Epithelial cell of prostate (primary cell): ENCODE data around the gene CD40LG.
A peak's percentile ranks its signal among the peaks of the same experiment; 100 is the strongest.

Source experiments
- DNase-seq: peaks from one replicate; pipeline ENCODE4 v3.0.0-alpha.2; 2011; ENCODE audit warnings: low read depth, low spot score
- H3K27ac ChIP-seq: fragments of 450-650 bp; 2 replicates; pipeline ENCODE4 v1.5.1; 2017; ENCODE audit warnings: mild to moderate bottlenecking

The CD40LG gene

DNA sequence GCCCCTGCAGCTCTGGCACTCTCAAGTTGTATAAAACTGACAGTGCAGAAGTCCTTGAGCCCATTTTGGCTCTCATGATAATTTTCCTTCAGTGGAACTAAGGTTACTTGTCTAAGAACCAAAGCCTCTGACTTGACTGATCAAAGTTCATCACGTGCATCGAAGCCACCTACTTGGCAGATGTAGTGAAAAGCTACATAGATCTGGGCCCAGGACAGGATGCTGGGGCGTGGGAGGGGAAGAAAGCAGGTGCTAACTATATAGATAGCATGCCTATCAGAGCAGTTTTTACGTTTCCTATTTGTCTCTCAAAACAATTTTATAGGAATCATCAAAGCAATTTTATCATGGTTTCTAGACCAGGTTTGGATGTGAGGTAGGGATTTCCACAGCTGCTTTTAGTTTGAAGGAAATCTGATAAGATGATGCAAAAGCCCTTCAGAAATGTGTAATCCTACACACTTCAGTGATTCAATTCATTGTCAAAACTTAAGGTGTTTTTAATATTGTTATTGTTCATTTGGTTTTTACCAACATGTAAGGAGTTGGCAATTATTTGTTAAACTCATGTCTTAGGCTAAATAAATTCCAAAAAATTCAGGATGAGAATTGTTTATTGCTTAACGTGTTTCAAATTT is 1.2 kb upstream of the CD40LG start:
- H3K27ac ChIP-seq = no peak overlapping the region
- DNase-seq = no peak

DNA sequence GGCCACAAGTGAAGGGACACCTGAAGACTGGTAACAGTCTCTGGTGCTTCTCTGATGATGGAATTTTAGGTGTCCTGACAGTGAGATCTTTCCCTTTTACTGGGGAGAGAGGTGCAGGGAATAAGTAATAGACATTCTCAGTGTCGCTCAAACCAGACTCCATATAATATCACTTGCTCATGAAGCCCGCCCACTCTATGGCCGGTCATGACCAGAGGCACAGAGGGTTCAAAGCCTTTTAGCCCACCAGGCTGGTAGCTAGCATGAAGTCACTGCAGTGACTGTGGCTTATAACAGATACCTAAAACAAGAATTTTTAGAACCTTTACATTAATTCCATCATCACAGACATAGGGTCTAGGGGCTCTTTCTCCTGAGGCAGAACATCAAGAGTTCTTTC is 2.9 kb downstream of the CD40LG start:
- no peak for DNase-seq
- no peak overlapping the region for H3K27ac ChIP-seq

DNA sequence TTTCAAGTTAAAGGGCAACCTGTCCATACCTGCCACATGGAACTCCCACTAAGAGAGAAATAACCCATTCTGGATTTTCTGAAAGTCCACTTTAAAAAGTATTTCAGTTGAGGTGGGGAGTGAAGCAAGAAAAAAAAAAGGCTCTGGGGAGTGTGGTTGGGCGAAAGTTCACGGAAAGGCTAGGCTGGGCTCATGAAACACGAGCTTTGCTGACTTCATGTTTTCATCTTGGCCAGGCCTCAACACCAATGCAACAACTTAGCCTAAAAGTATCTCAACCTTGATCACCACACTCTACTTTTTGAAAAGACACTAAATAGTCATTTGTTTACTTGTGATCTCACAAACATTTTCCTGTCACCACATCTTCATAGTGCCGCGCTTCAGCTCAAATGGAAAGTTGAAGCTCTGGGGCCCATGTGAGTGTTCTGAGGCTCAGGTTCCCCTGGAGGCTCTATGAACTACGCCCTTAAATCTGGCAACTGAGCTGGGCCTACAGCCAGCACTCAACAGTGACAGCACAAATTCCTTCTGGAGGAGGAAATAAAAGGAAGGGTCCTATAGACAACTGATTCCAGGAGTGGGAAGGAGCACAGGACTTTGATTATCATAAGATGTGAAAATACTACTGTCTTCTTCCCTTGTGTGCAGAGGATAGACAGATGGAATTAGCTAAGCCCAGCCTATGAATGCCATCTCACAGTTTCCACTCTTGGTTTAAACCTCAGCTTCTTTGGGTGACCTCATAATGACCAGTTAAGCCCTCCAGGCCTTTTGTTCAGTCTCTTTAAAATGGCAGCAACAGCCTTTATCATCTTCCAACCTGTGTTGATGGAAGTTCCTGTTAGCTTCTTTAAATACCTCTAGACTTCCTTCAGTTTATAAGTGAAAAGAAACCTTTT is 5.1 kb downstream of the CD40LG start:
- DNase-seq = no peak
- no peak overlapping the region for H3K27ac ChIP-seq

DNA sequence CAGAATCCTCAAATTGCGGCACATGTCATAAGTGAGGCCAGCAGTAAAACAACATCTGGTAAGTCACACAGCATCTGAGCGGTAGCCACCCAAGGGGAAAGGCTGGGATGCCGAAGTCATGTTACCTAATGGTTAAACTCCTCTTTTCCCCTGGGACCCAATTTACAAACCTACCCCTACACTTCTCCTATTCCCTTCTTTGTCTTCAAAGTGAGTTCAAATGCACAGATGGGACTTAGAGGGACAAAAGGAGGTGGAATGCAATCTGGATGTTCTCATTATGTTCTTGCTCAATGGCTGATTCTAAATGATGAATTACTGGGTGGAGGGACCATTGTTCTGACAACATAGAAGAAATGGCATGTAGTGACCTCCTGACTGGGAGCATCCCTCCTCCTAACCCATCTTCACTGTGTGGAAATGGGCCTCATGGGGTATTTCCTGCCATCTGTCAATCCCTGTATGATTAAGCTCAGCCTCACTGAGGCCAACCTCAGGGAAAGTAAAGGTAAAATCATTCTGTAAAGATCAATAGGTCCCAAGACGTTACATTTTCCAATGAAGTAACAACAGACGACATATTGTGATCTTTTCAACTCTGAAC is 8.5 kb downstream of the CD40LG start:
- no peak overlapping the region for H3K27ac ChIP-seq
- DNase-seq = no peak

DNA sequence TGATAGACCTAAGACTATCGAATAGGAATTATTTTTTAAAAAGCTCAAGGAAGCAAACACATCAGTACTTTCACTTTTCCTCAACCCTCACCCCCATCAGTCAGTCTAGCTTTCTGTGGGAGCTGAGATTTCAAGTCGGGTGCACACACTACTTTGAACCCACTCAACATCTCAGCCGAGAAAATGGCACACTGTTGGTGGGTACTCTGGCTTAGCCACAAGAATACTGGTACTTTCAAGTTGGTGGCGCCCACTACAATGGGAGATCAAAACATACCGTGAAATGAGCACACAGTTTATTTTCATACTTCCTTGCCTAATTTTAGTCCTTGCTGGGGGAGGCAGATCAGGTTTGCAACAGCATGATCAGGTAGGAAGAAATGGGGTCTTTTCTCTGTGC is 10.2 kb downstream of the CD40LG start:
- no peak for DNase-seq
- no peak overlapping the region for H3K27ac ChIP-seq

DNA sequence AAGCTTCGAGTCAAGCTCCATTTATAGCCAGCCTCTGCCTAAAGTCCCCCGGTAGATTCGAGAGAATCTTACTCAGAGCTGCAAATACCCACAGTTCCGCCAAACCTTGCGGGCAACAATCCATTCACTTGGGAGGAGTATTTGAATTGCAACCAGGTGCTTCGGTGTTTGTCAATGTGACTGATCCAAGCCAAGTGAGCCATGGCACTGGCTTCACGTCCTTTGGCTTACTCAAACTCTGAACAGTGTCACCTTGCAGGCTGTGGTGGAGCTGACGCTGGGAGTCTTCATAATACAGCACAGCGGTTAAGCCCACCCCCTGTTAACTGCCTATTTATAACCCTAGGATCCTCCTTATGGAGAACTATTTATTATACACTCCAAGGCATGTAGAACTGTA is 11.2 kb downstream of the CD40LG start:
- no peak overlapping the region for H3K27ac ChIP-seq
- no peak for DNase-seq

DNA sequence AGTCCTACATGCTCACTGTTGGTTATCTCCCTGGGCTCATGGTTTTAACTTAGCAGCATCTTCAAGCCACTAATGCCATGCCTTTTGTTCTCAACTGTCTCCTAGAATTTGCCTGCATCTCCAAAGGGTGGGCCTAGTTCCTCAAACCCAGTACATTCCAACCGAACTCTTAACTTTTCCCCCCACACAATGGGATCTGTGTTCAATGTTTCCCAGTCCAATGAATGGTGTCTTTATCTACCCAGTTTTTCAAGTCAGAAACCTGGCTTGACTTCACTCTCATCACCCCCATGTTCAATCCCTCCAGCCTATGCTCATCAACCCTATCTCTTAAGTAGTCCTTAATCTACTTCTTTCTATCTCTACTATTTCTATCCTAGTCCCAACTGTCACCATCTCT is 12.9 kb downstream of the CD40LG start:
- no peak overlapping the region for H3K27ac ChIP-seq
- DNase-seq = no peak

DNA sequence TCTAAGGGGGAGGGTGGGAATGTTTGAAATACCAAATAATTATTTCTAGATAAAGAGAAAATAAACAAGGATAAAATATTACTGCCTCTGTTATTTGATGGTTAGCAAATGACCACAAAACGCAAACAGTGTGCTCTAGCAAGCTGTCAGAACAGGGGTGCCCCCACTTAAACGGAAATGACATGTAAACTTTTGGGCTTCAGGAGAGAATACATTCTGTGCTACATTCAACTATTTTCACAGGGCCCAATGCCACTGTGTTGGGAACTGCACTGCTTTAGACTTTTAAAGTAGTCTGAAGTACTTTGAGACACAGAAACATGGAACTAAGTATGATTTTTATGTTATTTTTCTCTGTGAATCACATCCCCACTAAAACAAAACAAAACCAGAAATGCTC is 14.1 kb downstream of the CD40LG start:
- no peak overlapping the region for H3K27ac ChIP-seq
- DNase-seq = no peak

DNA sequence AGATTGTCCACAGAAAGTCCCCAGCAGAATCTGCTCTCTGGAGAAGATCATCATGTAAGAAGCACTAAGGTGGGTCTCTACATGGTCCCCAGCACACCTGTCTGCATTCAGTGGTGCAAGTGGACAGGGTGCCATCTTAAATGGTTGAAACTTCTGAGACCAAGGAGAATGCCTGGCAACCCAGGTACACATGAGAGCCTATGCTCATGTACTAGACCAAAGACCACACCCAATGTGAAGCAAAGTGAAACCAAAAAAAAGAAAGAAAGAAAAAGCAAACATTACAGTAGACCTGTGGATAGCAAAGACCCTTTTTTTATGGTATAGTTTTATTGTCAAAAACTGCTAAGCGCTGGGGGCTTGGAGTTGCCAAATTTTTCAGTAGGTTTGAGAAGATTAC is 15.0 kb downstream of the CD40LG start:
- DNase-seq = no peak
- no peak overlapping the region for H3K27ac ChIP-seq

DNA sequence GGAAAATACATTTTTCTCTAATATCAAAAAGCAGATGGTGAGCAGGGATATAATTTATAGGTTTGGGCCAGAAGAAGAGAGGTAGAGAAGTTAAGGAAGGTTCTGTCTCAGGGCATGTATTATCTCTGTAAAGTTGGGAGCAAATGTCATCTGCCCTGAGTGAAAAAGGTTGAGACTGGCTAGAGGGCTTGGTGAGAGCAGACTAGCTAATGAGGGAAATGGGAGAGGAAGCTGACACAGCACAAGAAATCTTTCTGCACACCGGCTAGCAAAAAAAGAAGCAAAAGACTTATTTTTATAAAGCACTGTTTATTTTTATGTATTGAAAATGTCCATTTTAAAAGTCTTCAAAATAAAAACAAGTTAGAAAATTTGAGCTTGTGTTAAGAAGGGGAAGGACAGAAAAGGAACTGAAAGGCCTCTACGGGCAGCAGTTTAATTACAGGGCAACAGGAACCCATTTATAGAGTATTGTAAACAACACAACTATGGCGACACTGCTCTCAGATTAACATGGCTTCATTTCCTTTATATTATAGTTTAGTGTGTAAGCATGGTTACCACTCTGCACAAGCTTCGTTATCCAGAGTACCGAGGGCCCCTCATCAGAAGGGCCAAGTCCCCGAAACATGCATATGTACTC is 17.4 kb downstream of the CD40LG start:
- H3K27ac ChIP-seq = no peak overlapping the region
- DNase-seq = no peak

DNA sequence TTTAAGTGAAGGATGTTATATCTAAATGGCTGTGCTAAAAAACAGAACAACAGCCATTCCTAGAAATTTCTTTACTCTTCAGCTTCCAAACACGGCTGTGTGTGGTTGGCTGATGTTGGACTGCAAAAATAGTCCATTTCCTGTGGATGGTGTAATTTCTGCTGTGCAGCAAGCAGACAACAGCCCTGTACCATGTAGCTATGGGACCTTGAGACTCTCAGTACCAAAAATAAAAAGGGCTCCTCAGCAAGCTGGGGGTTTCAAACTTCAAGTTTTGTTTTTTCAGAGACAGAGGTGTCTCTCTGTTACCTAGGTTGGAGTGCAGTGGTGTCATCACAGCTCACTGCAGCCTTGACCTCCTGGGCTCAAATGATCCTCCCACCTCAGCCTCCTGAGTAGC is 18.1 kb downstream of the CD40LG start:
- H3K27ac ChIP-seq = no peak overlapping the region
- no peak for DNase-seq

DNA sequence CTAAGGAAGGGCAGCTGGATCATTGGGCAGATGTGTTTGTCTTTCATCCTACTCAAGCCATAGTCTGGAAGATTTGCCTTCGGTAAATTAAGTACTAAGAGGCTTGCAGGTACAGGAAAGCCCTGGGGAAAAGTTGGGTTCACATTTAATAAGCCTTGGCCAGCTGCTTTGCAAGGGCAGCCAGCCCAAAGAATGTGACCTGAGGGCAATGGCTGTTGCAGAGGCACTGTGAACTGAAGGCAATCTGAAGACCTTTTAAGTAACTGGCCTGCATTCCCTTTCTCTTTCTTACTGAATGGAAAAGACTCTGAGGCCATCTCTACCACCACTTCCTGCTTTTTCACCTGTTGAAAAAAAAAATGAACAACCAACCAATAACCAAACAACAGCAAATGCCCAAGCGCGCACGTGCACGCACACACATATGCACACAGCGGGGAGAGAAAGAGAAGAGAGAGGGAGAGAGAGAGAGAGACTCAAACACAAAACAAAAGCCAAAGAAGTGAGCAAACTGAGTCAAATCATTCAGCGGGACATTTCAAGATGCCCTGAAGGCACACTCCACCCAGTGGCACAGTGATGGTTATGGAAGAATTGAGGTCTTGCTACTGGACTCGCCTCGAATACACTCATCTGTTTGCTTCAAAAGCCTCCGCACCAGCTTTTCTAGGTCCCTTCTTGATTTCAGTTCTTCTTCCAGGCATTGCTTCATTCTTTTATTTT is 19.6 kb downstream of the CD40LG start:
- no peak overlapping the region for H3K27ac ChIP-seq
- DNase-seq = no peak

DNA sequence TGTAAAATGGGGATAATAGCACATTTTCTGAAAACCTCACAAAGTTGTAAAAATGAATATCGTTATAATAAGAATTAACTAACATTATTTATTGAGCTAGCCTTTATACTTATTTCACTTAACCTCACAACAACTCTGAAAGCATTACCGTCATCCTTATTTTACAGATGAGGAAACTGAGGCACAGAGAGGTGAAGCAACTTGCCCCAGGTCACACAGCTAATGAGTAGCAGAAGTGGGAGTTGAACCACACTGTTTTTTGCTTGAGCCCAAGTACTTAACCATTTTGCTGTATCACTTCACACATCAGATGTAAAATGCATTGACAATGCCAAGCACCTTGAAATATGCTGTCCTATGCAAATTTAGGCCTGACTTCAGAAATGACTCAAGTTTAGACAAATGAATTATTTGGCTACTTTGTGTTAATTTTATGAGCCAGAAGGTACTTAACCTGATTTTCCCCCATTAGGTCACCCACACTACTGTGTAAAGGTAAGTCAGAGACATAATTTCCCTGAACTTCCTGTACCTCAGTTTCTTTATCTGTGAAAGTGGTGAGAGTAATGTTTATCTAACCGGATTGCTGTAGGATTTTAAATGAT is 23.1 kb downstream of the CD40LG start:
- DNase-seq = no peak
- no peak overlapping the region for H3K27ac ChIP-seq

DNA sequence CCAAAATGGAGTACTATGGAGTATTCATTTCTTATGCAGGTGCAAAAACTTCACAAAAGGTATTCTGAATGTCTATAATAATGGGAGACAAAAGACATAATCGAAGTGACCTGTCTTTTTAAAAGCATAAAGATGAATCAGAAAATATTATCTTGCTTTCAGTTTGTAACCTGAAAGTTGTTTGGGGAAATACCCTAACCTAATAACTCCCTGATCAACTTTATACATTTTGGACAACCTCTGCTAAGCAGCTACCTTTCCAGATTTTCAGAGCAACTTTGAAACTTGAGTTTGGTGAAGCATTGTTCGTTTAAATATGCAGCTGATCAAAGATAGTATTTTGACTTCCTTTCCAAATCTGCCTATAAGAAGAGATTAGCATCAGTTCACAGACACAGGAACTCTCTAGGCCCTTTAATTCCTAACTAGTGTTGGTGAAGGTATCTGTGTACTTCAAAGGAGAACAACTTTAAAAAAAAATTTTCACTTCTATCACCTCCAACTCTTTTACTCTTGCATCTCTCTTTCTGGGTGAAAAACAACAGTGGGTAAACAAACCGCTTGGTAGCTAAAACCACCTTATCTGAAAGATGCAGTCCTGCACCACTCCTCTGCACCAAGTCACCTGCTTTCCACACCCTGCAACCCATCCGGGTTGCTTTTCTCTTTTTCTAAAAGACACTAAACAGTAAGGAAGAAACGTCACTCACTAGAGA is 26.5 kb downstream of the CD40LG start:
- no peak for DNase-seq
- no peak overlapping the region for H3K27ac ChIP-seq

DNA sequence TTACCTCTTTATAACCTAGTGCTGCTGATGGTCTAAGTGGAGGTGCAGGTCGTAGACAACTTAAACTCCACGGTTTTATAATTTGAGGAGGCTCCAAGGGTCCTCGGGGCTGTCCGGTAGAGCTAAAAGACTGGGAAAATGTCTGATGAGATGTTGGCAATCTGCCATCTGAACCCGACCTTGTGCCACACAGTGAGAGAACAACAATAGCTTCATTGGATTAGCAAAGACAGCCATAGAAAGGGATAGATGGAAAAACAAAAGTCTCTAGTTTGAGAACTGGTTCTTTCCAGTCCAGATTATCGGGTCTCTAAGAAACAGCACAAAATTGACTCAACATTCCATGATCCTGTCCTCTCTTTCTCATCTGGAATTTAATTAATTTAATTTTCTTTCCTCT is 31.6 kb downstream of the CD40LG start:
- DNase-seq = no peak
- no peak overlapping the region for H3K27ac ChIP-seq

DNA sequence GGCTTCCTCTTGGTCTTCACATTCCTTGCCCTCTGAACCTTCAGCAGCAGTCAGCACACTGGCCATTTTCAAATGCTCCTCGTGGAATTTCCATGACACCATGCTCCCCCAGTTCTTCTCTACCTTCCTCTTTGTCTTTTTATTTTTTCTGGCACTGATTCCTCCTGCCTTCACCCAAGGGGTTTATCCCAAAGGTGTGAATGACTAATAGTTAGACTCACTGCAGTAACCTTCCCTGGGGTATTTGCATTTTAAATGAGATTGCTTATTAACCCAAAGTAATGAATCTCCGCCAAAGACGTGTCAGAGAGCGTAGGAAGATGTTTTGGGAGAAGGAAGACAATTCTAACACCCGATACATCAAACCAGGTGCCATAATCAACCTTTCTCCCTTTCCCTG is 36.2 kb downstream of the CD40LG start:
- no peak for DNase-seq
- no peak overlapping the region for H3K27ac ChIP-seq

DNA sequence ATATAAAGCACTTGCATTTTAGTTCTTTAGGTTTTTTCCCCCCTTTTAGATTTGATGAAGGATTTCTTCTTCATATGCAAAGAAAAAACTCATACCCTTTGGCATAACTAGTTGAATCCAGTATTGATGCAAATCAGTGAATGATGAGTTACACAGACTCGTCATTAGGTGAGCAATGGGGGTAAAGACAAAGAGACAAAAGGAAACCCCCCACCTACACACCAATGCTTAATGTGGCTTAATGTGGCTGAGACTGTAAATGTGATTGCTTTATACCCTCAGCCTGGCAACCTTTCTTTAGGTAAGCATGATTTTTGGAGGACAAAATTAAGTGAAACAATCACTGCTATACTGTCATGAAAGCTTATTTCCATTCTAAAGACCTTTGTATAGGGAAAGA is 39.5 kb downstream of the CD40LG start:
- no peak for DNase-seq
- H3K27ac ChIP-seq = no peak overlapping the region

DNA sequence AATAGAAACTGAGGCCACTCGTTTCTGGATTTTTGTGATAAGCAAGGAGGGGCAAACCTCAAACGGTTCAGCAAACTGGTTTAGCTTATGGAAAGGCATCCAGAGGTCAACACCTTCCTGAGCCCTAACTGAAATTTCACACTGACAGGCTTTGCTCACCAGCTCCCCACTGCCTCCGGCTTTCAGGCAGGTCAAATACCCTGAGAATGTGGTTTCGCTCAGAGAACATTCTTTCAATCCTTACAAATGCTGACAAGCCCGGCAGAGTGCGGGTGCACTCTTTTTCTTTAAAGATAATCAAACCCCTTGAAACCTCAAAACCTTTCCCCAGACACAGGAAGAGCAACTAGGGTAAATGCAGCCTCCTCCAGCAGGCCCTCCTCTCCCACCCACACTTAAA is 41.5 kb downstream of the CD40LG start:
- no peak for DNase-seq
- H3K27ac ChIP-seq = no peak overlapping the region

DNA sequence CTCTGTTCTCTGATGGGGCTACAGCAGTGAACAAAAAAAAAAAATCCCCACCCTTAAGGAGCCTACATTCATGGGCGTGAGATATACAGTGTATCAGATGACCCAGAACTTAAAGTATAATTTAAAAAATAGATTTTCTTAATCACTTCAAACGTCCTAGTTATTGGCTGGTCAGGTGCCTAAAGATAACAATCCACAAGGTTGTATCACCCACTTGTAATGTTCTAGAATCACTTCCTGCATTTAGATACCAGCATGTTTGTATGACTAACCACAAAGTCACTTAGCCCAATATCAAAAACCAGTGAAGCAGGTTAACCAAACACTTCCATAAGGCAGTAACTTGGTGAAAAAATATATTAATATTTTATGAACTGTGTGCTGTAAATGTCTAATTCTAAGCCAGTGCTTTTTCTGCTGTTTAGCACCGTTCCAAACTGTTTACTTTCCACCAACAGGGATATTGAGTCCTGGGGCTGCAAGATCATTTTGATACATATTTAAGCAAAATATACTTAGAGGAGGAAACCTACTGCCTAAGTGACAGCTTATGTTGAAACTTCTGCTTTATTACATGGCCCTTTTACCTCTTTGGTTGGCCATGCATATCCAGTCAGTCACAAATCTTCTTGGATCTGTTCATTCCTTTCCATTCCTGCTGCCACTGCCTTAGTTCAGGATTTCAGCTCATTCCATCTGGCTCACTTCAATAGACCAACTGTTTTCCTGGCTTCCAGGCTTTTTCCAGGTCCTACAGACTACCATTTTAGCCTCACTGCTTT is 43.3 kb downstream of the CD40LG start:
- peak overlapping the region; percentile 15 for H3K27ac ChIP-seq
- DNase-seq = peak; percentile 14
